UCSD-AML1 (cell line): ENCODE results near the gene SSH3.
A peak's percentile ranks its signal among the peaks of the same experiment; 100 is the strongest.

Source experiments
- DNase-seq: peaks from one replicate; lab custom pipeline; 2025; ENCODE audit not compliant: unreplicated experiment; lab: John Stamatoyannopoulos, UW

Gene SSH3

GRCh38 chr11:67267188-67268080, 35.9 kb upstream of the SSH3 start:
- no peak for DNase-seq

GRCh38 chr11:67268081-67268961, 35.0 kb upstream of the SSH3 start:
- peak; percentile 76 for DNase-seq

- no peak for DNase-seq
Measured at GRCh38 chr11:67268962-67269268, 34.4 kb upstream of the SSH3 start.

GRCh38 chr11:67269401-67270255, 33.7 kb upstream of the SSH3 start:
- DNase-seq: no peak

GRCh38 chr11:67270256-67271204, 32.8 kb upstream of the SSH3 start:
- DNase-seq: peak; percentile 84

GRCh38 chr11:67271205-67271540, 32.2 kb upstream of the SSH3 start:
- DNase-seq: no peak

- DNase-seq: peak; percentile 67
Measured at GRCh38 chr11:67271541-67272284, 31.6 kb upstream of the SSH3 start.

- DNase-seq: no peak
Measured at GRCh38 chr11:67272327-67273259, 30.7 kb upstream of the SSH3 start.

GRCh38 chr11:67273260-67273990, 29.9 kb upstream of the SSH3 start:
- DNase-seq: no peak

- DNase-seq: no peak
Measured at GRCh38 chr11:67274768-67275605, 28.3 kb upstream of the SSH3 start.

GRCh38 chr11:67275606-67276409, 27.5 kb upstream of the SSH3 start:
- DNase-seq: no peak

- peak; percentile 92 for DNase-seq
Measured at GRCh38 chr11:67276781-67277230, 26.5 kb upstream of the SSH3 start.

- DNase-seq: peak; percentile 97
Measured at GRCh38 chr11:67277231-67277961, 25.9 kb upstream of the SSH3 start.

- DNase-seq: no peak
Measured at GRCh38 chr11:67278135-67278938, 25.0 kb upstream of the SSH3 start.
